HG03571 (cell line): ENCODE results near the gene ABCC6.
"Not testable (repeated sequence)": the region's sequence is repeated elsewhere in the genome, so short reads cannot be mapped to it uniquely, and the experiment has no call there.

Experiments
- ATAC-seq: cut with Tn5 transposase; IDR thresholded peaks from one replicate; pipeline ENCODE4 v1.9.1; 2021; ENCODE audit not compliant: unreplicated experiment

Gene ABCC6

GRCh38 chr16:16223662-16224241 lies 458 bp upstream of the ABCC6 start:
- ATAC-seq = not testable (repeated sequence)

GRCh38 chr16:16221382-16221781 lies 1.9 kb downstream of the ABCC6 start:
- not testable (repeated sequence) for ATAC-seq

GRCh38 chr16:16220449-16220848 lies 2.8 kb downstream of the ABCC6 start:
- ATAC-seq = not testable (repeated sequence)

- ATAC-seq = not testable (repeated sequence)
Measured at GRCh38 chr16:16218787-16219186, 4.5 kb downstream of the ABCC6 start.

GRCh38 chr16:16218349-16218748 lies 4.9 kb downstream of the ABCC6 start:
- ATAC-seq = not testable (repeated sequence)

- not testable (repeated sequence) for ATAC-seq
Measured at GRCh38 chr16:16213863-16214293, 9.4 kb downstream of the ABCC6 start.

GRCh38 chr16:16211404-16211803 lies 11.9 kb downstream of the ABCC6 start:
- not testable (repeated sequence) for ATAC-seq

- ATAC-seq = not testable (repeated sequence)
Measured at GRCh38 chr16:16208461-16208860, 14.8 kb downstream of the ABCC6 start.

- ATAC-seq = not testable (repeated sequence)
Measured at GRCh38 chr16:16207787-16208334, 15.4 kb downstream of the ABCC6 start.

- not testable (repeated sequence) for ATAC-seq
Measured at GRCh38 chr16:16207097-16207786, 16.1 kb downstream of the ABCC6 start.

GRCh38 chr16:16205864-16206263 lies 17.4 kb downstream of the ABCC6 start:
- not testable (repeated sequence) for ATAC-seq

GRCh38 chr16:16204552-16204951 lies 18.7 kb downstream of the ABCC6 start:
- not testable (repeated sequence) for ATAC-seq

GRCh38 chr16:16203494-16203893 lies 19.8 kb downstream of the ABCC6 start:
- ATAC-seq = not testable (repeated sequence)

- ATAC-seq = not testable (repeated sequence)
Measured at GRCh38 chr16:16202400-16203143, 20.7 kb downstream of the ABCC6 start.

GRCh38 chr16:16201880-16202279 lies 21.4 kb downstream of the ABCC6 start:
- not testable (repeated sequence) for ATAC-seq

GRCh38 chr16:16200391-16200790 lies 22.9 kb downstream of the ABCC6 start:
- not testable (repeated sequence) for ATAC-seq

- not testable (repeated sequence) for ATAC-seq
Measured at GRCh38 chr16:16199428-16199827, 23.9 kb downstream of the ABCC6 start.

GRCh38 chr16:16197966-16198365 lies 25.3 kb downstream of the ABCC6 start:
- no peak for ATAC-seq

- ATAC-seq = no peak
Measured at GRCh38 chr16:16197331-16197730, 26.0 kb downstream of the ABCC6 start.

GRCh38 chr16:16196099-16196498 lies 27.2 kb downstream of the ABCC6 start:
- ATAC-seq = no peak

- no peak for ATAC-seq
Measured at GRCh38 chr16:16191493-16192167, 31.7 kb downstream of the ABCC6 start.
